ENCODE data around the gene NUDT5.

GRCh38 chr10:12194752-12195271, 879 bp downstream of the NUDT5 start:
- TF ChIP-seq, protein P1, sequence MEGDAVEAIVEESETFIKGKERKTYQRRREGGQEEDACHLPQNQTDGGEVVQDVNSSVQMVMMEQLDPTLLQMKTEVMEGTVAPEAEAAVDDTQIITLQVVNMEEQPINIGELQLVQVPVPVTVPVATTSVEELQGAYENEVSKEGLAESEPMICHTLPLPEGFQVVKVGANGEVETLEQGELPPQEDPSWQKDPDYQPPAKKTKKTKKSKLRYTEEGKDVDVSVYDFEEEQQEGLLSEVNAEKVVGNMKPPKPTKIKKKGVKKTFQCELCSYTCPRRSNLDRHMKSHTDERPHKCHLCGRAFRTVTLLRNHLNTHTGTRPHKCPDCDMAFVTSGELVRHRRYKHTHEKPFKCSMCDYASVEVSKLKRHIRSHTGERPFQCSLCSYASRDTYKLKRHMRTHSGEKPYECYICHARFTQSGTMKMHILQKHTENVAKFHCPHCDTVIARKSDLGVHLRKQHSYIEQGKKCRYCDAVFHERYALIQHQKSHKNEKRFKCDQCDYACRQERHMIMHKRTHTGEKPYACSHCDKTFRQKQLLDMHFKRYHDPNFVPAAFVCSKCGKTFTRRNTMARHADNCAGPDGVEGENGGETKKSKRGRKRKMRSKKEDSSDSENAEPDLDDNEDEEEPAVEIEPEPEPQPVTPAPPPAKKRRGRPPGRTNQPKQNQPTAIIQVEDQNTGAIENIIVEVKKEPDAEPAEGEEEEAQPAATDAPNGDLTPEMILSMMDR (IDR thresholded peaks at IDR 0.05; ENCODE audit: poor library complexity, severe bottlenecking) = no peak
- TF ChIP-seq POLR2AphosphoS5 (IDR thresholded peaks at IDR 0.05) = no peak
- no peak for TF ChIP-seq EP300 (conservative IDR thresholded peaks at IDR 0.05; ENCODE audit: poor library complexity, severe bottlenecking)
- TF ChIP-seq MXI1 (conservative IDR thresholded peaks at IDR 0.05; ENCODE audit: poor library complexity, severe bottlenecking) = no peak
- TF ChIP-seq EZH2 (IDR thresholded peaks at IDR 0.05; ENCODE audit: borderline replicate concordance, insufficient read depth, low read length, poor library complexity, severe bottlenecking) = no peak
- no peak for TF ChIP-seq RAD21 (conservative IDR thresholded peaks at IDR 0.05)
- no peak for TF ChIP-seq SMC3 (conservative IDR thresholded peaks at IDR 0.05; ENCODE audit: poor library complexity)
- TF ChIP-seq, protein P2, sequence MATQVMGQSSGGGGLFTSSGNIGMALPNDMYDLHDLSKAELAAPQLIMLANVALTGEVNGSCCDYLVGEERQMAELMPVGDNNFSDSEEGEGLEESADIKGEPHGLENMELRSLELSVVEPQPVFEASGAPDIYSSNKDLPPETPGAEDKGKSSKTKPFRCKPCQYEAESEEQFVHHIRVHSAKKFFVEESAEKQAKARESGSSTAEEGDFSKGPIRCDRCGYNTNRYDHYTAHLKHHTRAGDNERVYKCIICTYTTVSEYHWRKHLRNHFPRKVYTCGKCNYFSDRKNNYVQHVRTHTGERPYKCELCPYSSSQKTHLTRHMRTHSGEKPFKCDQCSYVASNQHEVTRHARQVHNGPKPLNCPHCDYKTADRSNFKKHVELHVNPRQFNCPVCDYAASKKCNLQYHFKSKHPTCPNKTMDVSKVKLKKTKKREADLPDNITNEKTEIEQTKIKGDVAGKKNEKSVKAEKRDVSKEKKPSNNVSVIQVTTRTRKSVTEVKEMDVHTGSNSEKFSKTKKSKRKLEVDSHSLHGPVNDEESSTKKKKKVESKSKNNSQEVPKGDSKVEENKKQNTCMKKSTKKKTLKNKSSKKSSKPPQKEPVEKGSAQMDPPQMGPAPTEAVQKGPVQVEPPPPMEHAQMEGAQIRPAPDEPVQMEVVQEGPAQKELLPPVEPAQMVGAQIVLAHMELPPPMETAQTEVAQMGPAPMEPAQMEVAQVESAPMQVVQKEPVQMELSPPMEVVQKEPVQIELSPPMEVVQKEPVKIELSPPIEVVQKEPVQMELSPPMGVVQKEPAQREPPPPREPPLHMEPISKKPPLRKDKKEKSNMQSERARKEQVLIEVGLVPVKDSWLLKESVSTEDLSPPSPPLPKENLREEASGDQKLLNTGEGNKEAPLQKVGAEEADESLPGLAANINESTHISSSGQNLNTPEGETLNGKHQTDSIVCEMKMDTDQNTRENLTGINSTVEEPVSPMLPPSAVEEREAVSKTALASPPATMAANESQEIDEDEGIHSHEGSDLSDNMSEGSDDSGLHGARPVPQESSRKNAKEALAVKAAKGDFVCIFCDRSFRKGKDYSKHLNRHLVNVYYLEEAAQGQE (IDR thresholded peaks at IDR 0.05; ENCODE audit: borderline replicate concordance) = no peak
